Measurements from ENCODE around the gene GAST.
A peak's percentile ranks its signal among the peaks of the same experiment; 100 is the strongest.
"Not testable (repeated sequence)": the region's sequence is repeated elsewhere in the genome, so short reads cannot be mapped to it uniquely, and the experiment has no call there.

Gene GAST, protein sequence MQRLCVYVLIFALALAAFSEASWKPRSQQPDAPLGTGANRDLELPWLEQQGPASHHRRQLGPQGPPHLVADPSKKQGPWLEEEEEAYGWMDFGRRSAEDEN

DNA sequence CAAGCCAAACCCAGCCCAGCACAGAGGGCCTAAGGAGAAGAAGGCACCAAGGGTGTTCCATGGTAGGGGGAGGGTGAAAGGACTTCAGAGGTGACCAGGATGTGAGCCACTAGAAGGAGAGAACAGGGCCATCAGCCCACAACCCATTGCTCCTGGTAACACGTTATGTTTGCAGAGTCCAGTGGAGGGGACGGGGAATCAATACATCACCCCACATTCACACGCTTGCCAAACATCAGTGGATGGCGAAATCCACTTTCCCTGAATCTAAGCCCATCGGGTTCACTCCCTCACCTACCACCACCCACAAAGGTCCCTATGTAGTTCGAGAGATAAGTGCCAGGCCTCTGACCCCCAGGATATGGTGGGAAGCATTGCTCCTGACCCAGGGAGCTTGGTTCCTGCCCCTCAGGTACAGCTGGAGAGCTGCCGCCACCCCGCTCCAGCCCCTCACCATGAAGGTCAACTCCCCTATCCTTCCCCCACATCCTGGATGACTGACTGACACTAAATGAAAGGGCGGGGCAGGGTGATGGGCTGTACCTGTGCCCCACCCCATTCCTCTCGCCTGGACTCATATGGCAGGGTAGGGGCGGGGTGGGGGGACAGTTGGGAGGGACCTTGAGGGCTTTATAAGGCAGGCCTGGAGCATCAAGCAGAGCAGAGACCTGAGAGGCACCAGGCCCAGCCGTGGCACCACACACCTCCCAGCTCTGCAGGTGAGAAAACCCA lies at the start of gene GAST:
TSS of gene GAST (plus strand) at position 663 of the 732 bp plus-strand sequence. CDS start 3,106 bp downstream, outside the sequence.
- no peak for DNase-seq

- DNase-seq, result no peak
Observed at GRCh38 chr17:41663451-41664171, 48.5 kb upstream of the GAST start.

GRCh38 chr17:41664172-41664457 lies 48.0 kb upstream of the GAST start:
- DNase-seq, result no peak

- DNase-seq, result no peak
Observed at GRCh38 chr17:41664587-41665565, 47.3 kb upstream of the GAST start.

DNA sequence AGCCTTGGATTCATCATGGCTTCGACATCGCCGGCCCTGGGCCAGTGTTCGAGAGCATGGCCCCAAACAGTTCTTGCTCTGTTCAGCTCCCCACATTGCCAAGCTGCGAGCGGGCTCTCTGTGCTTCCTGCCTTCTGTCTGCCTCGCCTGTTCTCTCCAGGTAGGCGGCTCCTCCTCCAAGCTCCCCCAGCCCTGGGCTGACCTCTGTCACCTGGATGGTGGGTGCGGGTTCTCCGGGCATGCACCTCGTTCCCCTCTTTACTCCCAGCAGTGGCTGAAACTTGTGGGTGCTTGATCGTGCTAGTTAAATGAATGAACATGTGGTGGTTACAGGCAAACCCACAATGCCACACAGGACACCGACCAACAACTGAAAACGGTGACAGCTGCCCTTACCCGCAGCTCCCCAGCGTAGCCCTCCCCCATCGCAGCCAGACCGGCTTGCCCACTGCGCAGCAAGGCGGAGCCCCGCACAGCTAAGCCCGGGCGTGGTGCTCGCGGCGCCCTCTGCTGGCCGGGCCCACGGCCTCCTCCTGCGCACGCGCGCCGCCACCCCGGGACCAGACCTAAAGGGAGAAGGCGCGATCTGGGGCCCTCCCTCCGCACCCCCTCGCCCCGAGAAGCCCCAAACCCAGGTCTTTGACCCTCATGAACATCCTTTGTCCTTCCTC lies 46.4 kb upstream of the GAST start:
- DNase-seq, result peak; percentile 75

- no peak for DNase-seq
Observed at GRCh38 chr17:41666237-41666641, 45.9 kb upstream of the GAST start.

GRCh38 chr17:41666708-41667279 lies 45.3 kb upstream of the GAST start:
- DNase-seq, result peak; percentile 38

DNA sequence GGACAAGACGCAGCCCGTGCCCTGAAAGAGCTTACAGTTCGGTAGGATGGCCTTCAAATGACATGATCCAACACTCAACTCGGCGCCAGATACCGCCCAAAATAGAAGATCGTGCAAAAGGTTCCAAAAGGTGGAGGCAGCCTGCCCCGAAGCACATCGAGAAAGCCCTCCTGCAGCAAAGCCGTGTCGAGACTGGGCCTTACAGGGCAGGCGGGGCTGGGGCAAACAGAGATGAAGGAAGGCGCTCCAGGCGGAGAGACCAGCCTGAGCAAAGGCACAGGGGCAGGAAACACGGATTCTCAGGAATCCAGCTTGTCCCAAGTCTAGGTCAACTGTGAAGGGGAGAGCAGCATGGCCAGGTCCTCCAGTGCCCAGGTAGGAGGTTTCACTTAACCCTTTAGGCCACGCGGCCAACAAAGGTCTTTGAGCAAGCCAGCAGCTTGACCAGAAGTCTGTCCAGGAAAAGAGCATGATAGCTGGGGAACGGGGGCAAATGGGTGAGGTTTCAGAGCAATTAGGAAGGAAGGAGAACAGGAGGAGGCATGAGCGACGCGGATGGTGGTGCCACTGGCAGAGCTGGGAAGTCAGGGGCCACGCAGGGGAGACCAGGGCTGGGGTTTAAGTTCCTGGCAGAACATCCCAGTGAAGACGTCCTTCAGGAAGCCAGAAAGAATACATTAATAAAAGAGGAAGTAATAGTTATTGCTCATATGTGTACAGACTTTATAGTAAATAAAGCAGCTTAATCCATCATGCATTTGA lies 44.7 kb upstream of the GAST start:
- no peak for DNase-seq

DNA sequence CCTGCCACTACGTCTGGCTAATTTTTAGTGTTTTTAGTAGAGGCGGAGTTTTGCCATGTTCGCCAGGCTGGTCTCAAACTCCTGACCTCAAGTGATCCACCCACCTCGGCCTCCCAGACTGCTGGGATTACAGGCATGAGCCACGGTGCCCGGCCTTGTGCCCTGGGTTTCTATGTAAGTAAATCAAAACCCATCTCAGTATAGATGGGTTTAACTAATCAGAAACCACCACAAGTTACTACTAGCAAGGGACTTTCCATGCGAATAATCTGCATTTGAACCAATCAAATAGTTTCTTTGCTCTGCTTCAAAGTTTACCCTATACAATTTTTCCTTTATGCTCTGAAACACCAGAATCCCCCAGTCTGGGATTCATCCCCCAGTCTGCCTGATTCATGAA lies 40.0 kb upstream of the GAST start:
- DNase-seq, result no peak

- DNase-seq, result not testable (repeated sequence)
Observed at GRCh38 chr17:41675157-41676057, 36.7 kb upstream of the GAST start.

DNA sequence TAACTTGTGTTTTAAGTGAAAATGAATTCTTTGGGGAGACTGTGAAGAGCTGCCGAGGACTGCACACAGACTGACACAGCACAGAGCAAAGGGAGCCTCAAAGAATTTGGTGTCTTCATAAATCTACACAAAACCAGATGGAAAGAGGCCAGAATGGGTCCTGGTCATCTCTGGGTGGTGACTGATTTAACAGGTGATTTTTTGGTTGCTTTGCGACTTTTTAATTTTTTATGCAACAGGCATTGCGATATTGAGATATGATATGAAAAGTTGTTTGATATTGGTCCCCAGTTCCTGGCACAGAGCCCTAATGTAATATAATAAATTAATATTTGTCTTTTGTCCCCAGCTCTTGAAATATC lies 36.1 kb upstream of the GAST start:
- no peak for DNase-seq

DNA sequence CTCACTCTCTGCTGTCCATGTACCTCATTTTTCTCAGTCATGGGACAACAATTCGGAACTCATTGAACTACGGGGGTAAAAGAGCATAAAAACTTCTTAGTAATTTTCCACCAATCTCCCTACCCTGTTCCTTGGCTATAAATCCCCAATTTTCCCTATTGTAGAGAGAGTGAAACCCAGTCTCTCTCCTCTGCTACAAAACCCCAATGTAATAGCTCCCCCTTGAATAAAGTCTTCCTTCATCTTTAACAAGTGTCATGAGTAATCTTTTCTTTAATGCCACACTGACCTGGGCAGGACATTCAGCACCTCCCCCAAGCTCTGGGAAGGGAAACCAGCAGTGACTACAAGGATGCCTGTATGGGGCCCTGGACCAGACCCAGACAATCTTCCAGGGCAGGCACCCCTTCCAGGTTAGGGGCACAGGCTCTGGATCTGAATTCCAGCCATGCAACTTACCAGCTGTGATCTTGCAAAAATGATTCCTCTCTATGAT lies 33.7 kb upstream of the GAST start:
- no peak for DNase-seq

DNA sequence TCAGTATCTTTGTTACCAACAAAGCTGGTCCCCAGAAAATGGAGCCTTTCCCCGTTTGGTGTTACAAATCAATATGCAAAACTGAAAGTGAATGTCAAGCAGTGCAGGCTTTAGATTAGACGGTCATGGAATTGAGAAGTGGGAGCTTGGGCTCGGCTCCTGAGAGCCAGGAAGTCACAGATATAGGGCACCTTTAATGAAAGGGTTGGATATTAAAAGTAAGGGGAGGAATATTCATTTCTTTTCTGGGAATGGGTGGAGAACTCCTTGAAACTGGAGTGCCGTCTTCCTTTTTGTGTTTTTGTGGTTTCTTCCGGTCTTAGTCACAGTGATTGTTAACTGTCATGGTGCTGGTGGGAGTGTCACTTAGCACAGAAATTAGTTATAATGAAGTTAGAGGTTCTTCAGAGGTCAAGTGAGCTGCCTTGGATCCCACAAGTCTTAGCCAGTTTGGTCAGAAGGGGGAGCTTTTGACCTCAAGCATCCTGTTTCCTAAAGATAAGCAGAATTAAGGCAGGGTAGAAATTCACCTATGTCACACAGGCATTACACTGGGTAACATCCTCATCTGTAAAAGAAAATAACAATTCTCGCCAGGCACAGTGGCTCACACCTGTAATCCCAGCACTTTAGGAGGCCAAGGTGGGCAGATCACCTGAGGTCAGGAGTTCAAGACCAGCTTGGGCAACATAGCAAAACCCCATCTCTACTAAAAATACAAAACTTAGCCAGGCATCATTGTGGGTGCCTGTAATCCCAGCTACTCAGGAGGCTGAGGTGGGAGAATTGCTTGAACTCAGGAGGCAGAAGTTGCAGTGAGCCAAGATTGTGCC lies 33.0 kb upstream of the GAST start:
- DNase-seq, result peak; percentile 53

DNA sequence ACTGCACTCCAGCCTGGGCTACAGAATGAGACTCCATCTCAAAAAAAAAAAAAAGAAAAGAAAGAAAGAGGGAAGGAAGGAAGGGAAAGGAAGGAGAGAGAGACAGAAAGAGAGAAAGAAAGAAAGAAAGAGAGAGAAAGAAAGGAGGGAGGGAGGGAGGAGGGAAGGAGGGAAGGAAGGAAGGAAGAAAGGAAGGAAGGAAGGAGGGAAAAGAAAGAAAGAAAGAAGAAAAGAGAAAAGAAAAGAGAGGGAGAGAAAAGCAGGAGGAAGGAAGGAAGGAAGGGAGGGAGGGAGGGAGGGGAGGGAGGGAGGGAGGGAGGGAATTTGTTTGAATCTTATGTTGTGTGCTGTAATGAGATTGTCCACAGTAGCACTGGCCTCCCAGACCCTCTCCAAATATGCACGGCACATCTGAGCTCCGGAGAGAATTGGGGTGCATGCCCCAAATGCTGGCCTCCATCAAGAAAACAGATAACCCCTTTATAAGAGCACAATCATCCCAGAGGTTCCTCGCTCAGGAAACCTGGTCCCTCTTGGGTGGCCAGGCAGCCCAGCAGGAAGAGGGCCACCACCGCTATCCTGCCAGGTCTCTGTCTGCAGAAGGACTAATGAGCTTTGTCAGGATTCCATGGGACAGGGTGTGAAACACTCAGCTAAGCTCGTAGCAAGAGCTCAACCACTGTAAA lies 32.2 kb upstream of the GAST start:
- DNase-seq, result no peak

DNA sequence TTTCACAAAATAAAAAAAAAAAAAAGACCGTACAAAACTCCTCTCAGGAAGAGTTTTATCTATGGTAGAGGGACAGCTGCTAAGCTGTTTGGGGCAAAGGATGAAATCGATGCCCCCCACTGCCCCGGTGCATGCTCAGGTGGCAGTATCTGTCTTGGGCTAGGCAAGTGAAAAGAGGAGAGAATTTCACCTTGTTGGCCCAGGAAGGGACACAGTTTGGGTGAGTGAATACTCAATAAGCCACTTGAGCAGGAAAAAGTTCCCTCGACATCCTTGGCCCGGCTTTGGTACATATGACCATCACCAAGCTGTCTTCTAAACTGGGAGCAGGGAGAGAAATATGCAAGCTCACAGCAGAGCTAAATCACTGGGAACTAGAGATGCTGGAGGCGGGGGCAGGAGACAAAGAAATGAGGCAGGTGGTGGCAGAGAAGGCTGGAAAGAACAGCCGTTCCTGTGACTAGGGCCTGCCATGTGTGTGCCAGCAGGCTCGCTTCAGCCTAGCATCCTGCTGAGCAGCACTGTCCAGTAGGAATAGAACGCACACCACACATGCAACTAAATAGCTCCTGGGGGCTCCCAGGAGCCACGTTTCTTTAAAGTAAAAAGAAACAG lies 31.6 kb upstream of the GAST start:
- no peak for DNase-seq

GRCh38 chr17:41681776-41682175 lies 30.4 kb upstream of the GAST start:
- no peak for DNase-seq

- DNase-seq, result no peak
Observed at GRCh38 chr17:41682631-41683030, 29.5 kb upstream of the GAST start.

- DNase-seq, result no peak
Observed at GRCh38 chr17:41683441-41684007, 28.6 kb upstream of the GAST start.
